HG02981 (cell line): ENCODE measurements around the gene METTL27.
"Not testable (repeated sequence)": the region's sequence is repeated elsewhere in the genome, so short reads cannot be mapped to it uniquely, and the experiment has no call there.

Source experiments
- ATAC-seq: cut with Tn5 transposase; IDR thresholded peaks from one replicate; pipeline ENCODE4 v1.9.1; 2021; ENCODE audit warnings: mild to moderate bottlenecking, moderate library complexity; ENCODE audit not compliant: unreplicated experiment

The METTL27 gene, protein sequence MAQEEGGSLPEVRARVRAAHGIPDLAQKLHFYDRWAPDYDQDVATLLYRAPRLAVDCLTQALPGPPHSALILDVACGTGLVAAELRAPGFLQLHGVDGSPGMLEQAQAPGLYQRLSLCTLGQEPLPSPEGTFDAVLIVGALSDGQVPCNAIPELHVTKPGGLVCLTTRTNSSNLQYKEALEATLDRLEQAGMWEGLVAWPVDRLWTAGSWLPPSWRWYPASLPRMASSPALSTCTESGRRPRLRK

DNA sequence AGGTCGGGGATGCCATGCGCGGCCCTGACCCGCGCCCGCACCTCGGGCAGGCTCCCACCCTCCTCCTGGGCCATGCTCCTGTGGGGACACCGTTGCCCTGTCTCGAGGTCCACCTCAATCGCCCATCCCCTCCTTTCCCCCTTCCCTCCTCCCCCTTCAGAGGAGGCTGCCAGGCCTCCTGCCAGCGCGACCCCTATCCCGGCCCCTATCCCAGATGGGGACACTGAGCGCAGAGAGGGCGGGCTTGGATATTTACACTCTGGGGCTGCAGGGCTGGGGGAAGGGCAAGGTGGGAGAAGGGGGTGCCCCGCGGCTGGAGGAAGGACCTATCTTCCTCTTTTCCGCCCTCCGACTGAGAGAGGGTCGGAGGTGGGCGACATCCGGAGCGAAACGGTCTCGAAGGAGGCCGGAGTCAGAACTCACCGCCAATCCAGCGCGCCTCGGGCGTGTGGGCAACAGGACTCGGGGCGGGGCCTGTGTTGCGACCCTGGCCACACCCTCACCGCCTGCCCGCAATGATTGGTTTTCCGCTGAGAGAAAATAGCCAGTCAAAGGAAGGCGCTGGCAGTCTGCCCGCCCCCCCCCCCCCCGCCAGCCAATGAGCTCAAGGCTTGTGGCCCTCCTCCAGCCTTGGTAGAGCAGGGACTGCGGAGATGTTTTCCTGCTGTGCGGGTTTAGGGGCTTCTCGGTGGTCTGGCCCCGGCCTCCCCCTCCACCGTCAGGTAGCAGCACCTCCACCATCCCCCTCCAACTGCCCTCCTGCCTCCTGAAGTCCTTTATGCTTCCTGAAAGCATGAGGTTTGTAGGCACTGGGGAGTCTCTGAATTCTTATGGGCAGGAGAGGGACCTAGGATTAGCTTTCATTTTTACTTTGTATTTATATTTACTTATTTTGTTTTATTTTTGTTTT is at the start of gene METTL27:
Gene METTL27 (minus strand): TSS at position 450 of the 910 bp plus-strand sequence. CDS start 376 bp downstream, at position 74.
- ATAC-seq = peak; percentile 96

GRCh38 chr7:73891178-73891885 is 49.0 kb upstream of the METTL27 start:
- ATAC-seq = no peak

DNA sequence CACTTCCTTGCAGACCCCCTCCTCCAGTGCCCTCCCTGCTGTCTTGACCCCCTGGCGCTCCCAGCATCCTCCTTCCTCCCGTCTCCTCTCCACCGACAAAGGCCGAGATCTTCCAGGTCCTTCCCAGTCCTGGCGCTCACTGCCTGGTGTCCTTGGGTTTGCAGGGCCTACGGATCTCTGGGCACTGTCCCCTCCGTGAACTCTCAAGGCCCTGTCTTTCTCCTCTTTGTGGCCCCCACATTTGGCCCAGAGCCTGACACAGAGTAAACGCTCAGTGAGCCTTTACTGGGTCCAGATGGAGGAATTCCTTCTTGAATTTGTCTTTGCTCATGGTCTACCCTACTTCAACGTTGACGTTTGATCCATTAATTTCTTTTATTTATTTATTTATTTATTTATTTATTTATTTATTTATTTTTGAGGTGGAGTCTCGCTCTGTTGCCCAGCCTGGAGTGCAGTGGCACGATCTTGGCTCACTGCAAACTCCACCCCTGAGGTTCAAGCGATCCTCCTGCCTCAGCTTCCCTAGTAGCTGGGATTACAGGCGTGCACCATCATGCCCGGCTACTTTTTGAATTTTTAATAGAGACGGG is 48.3 kb upstream of the METTL27 start:
- no peak for ATAC-seq

DNA sequence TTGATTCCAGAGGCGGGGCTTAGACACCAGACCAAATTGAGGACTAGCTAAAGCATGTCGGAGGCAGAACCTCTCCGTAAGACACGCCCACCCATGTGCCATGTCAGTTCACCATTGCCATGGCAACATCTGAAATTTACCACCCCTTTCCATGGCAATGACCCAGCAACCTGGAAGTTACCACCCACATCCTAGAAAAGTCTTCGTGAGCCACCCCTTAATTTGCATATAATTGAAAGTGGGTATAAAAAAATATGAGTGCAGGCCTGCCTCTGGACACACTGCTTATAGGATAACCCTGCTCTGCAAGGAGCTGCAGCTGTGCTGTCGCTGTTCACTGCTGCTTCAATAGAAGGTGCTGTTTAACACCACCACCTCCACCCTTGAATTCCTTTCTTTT is 46.6 kb upstream of the METTL27 start:
- no peak for ATAC-seq

GRCh38 chr7:73887762-73888161 is 45.4 kb upstream of the METTL27 start:
- ATAC-seq = no peak

DNA sequence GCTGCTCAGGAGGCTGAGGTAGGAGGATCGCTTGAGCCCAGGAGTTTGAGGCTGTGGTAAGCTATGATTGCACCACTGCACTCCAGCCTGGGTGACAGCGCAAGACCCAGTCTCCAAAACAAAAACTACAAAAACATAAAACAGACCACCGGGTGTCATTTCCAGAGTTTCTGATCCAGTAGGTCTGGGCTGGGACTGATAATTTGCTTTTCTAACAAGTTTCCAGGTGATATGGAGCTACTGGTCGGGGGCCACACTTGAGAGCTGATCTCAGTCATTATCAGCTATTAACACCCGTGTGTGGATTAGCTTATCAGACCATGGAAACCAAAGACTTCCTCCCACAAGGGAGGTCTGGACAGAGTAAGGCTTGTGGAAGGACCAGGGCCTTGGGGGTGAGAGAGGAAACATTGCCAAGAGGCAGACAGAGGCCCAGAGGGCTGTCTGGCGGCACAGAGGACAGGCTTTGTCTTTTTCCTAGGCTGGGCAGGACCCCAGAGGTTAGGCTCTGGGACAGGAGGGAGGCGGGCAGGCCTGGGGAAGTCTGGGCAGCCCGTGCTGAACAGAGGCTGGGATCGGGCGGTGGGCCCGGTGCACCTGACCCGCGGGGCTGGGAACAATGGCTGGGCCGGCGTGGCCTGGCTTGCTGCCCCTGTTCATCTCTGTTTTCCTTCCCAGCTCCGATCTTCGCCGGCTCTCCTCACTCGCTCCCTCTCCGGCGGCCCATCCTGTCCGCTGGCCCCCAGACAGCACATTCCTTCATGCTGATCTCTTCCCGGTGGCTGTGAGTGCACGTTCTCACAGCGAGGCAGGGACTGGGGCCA is 43.9 kb upstream of the METTL27 start:
- ATAC-seq = no peak

GRCh38 chr7:73885433-73885974 is 43.2 kb upstream of the METTL27 start:
- no peak for ATAC-seq

DNA sequence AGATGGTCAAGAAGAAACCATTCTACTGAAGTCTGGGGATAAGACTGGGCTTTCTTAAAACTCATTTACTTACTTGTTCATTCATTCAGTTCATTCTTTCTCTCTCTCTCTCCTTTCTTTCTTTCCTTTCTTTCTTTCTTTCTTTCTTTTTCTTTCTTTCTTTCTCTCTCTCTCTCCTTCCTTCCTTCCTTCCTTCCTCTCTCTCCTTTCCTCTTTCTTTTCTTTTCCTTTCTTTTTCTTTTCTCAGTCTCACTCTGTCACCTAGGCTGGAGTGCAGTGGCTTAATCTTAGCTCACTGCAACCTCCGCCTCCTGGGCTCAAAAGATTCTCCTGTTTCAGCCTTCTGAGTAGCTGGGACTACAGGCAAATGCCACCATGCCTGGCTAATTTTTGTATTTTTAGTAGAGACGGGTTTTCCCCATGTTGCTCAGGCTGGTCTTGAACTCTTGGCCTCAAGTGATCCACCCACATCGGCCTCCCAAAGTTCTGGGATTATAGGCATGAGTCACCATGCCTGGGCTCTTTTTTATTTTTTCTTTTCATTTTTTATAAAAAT is 42.6 kb upstream of the METTL27 start:
- not testable (repeated sequence) for ATAC-seq

- ATAC-seq = no peak
Observed at GRCh38 chr7:73882047-73882402, 39.7 kb upstream of the METTL27 start.

DNA sequence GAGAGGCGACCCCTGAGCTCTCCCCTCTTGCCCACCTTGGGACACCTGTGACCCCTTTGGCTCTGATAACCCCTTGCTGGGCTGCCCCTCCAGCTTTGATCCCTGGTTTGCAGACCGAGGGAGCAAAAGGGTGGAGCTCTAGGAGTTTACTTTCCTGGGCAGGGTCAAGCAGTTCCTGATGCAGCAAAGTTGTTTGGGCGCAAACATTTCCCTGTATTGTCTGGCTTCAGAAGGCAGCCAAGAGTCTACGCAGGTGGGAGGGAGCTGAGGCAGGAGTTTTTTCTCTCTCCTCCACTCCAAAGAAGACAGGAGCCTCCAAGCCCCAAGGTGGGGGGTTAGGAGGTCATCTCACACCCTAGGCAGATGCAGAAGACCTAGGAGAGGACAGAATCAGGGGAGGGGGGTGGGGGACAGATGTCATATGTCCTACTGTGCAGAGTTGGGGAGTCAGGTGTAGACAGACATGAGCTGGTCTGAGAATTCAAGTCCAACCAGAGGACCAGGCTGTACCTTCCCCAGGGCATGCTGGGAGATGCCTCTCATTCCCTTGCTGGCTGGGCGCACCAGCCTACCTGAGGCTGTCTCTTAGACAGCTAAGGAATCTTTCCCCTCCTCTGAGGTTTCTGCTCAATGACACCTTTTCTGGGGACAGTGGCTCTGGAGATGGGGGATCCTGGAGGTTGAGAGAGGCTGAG is 39.2 kb upstream of the METTL27 start:
- ATAC-seq = no peak

- no peak for ATAC-seq
Observed at GRCh38 chr7:73880755-73881328, 38.5 kb upstream of the METTL27 start.

GRCh38 chr7:73879977-73880681 is 37.8 kb upstream of the METTL27 start:
- ATAC-seq = no peak

GRCh38 chr7:73876973-73877372 is 34.7 kb upstream of the METTL27 start:
- no peak for ATAC-seq

DNA sequence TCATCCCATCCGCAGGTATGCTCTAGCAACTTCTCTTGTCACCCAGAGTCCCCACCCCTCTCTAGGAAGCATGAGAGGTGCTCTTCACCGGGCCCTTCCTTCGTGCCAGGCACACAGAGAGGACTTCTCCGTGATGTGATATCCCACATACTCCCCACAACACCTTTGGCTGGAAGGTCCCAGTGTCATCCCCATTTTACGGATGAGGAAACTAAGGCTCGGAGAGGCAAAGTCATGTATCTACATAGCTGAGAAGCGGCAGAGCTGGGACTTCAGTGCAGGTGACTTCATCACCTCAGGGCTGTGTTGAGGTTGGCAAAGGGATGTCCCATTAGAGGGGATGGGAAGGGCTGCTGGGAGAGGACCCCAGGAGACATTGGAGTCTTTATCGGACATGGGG is 34.0 kb upstream of the METTL27 start:
- ATAC-seq = no peak

DNA sequence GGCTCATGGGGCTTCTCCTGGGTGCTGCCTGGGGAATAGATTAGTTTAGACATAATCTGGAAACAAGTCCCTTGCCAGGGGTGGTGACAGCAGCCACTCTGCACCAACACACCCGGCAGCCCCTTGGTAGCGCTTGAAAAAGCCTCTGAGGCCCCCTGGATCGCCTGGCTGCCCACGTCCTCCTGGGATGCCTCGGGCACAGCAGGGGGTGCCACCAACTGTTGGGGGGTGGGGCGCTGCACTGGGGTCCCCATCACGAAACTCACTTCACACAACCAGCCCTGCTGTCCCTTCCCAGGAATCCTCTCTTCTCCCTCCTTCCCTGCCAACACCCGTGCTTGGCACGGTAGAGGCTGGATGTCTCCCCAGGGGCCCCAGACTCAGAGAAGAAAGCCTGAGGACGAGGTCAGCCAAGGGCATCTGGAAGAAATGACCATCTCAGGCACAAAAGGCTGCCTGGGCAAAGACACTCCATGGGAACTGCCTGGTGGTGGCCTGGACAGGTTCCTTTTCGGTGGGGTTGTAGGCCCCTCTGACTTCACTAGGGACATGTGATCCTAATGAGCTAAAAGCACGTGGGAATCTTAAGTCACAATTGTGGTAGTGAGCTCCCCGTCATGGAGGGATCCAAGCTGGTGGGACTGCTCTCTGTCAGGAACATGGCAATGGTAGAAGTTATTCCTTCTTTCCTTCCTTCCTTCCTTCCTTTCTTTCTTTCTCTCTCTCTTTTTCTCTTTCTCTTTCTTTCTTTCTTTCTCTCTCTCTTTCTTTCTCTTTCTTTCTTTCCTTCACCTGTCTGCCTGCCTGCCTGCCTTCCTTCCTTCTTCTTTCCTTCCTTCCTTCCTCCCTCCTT is 30.0 kb upstream of the METTL27 start:
- ATAC-seq = no peak

DNA sequence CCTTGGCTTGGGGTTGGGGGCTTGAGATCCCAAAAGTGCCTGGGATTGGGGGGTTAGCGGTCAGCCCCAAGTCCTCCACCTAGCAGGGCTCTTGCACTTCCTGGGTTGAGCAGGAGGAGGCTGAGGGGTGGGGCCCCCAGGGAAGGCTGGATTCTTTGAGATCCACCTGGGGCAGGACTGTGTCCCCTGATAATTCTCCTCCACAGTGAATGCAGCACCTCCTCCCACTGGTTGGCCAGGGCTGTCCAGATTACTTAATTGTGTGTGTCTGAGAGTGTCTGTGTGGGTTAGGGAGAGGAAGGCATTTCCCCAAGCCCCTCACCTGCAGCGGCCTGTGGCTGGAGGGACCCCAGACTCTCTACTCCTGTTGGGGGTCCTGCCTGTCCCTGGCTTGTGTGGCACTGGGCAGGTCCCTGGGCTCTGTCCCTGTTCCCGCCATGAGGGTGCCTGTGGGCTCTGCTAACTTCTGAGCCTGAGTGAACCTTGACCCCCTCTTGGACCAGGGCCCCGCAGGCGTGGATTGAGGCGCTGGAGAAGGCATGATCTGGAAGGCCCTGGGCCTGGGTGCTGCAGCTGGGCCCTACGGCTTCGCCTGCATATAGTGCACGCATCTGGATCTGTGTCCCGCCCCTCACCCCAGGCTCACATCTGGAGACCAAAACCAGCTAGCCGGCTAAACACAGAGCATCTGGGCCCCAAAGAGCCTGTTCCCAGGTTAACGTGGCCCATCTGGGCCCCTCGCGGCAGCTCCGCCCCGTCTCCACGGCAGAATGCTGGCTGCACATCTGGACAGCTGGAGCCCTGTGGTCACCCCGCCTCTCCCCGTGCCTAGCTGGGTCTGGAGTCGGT is 29.1 kb upstream of the METTL27 start:
- ATAC-seq = no peak
